IPS DF 19.7 (cell line): ENCODE data around the gene PLPP1.

ENCODE experiments used
- DNase-seq: peaks from one replicate; pipeline ENCODE4 v3.0.0-alpha.2; 2013; ENCODE audit warnings: low read depth, low spot score

PLPP1 gene

DNA sequence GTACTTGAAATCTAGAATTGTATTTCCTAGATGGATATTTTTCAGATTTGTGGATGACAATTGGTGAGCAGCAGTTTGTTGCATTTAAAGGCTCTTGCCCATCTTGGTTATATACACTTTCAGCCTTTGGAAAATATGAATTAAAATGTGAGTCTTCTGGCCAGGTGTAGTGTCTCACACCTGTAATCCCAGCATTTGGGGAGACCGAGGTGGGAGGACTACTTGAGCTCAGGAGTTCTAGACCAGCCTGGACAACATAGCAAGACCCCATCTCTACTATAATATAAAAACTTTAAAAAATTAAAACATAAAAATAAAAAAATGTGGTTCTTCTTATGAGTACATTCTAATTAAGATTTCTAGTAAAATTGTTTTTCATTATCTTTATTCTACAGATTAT lies 125.0 kb downstream of the PLPP1 start:
- no peak for DNase-seq

DNA sequence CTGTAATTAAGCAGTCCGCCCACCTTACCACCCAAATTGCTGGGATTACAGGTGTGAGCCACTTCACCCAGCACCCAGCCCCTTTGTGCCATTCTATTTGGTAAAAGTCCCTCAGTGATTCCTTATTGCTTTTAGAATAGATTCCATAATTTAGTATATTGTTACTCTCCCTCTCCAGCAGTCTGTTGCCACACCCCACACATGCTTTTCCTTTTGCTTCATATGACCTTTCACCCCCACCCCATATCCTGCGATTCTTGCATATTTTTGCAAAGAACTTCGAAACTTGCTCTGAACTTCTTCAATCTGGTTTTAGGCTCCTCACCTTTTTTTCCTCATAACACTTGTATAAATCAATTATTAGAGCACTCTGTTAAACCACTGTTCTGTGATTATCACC lies 126.8 kb downstream of the PLPP1 start:
- DNase-seq, result no peak

DNA sequence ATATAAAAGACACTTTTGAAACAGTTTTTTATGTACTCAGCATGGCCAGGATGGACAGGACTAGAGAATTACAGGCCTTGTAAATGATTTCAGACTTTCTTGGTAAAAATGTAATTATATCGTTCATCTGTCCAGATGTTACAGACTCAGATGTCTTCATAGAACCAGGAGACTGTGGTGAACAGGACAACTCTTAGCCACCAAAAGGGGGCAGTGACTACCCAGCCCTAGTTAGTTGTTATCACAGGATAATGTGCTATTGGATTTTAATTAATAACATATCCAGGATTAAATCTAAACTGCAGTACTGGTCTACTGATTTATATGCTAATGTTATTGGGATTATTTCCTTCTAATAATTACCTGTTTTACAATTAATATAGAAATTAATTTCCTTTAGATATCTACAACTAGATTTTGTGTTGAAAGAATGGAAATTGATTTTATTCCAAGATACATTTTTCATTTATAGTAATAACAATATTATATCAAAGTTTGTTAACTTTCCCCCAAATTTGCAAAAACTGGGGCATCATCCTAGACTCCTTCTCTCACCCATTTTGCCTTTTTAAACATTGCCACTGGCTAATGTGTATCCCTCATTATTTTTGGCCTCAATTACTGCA lies 127.6 kb downstream of the PLPP1 start:
- no peak for DNase-seq

DNA sequence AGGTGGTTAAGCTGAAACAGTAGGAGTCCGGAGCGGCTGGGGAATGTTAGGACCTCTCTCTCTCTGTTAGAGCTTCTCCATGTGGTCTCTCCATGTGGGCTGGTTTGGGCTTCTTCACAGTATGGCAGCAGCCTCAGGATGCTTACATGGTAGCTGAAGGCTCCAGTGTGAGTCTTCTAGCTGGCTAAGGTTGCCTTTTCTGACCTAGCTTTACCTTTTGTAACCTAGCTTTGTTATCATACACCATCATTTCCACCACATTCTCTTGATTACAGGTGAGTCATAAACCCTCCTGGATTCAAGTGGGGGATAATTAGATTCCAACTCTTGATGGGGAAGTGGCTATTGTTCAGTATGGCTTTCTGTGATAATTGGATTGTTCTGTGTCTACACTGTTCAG lies 128.5 kb downstream of the PLPP1 start:
- no peak for DNase-seq

DNA sequence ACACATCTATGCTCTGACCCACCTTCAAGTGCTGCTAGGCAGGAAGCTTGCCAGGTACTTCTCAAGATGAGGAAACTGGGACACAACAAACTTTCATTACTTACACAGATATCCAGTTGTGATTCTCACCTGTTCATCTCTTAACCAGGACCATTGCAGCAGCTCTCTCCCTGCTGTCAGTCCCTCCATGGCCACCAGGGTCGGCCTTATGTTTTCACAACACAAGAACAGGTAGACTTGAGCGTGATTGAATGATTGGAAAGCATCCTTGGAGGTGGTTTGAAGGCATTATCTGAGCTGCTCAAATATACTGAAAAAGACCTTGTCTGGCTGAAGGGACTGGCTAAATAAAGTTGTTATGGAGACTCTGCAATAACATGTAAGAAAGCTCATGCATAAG lies 132.6 kb downstream of the PLPP1 start:
- no peak for DNase-seq

DNA sequence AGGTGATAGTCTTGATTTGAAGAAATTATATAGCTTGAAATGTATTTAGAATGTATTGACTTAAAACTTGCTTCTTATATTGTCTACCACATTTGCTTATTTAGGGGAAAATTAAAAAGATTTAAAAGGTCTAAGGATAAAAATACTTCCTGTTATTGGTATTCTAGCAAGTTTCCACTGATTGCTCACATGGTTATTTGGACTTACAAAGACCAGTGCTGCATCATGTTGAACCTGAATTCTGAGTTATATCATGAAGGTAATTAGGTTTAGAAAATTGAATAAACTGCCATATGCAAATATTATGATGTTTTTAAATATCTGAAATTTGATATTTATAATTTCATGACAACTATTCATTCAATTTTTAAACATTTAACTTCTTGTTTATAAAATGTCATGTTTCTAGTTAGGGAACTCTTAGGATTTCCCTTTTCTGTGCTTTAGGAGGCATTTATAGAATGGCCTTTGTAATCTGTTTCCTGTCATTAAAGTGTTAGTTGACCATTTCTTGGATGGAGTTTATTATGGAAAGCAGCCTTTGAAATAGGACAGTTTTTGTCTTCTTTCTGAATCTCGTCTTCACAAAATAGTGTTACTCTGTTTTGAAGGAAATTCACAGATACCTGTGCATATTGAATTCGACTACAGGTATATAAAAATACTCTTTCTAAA lies 141.1 kb downstream of the PLPP1 start:
- no peak for DNase-seq

DNA sequence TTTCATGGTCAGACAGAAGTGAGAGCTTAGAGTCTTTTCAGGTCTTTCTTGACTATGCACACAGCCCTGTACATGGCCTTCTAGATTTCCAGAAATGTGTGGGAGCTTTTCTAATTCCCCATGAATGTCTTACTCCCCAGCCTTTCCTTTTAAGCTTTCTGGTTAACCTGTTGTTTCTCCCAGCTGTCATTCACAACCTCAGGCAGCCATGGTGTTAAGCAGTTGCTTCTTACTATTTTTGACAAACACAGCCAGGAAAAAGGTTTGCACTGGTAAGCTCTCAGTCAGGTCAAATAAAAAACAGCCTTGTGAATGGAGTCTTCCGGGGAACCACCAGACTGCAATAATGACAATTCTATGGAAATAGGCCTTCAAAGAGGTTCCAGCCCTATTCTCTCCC lies 142.1 kb downstream of the PLPP1 start:
- no peak for DNase-seq

DNA sequence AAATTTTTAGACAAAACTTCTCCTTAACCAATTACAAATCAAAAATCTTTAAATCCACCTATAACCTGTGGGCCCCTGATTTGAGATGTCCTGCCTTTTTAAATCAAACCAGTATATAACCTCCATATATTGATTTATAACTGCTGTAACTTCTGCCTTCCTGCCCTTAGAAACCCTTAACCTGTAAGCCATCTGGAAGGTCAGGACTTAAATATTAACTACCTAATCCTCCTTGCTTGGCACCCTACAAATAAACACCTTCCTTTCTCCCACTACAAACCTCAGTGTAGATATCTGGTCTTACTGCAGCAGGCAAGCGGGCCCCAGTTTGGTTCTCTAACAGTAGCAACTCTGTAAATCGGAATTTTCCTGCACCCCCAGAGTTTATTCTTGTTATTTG lies 143.1 kb downstream of the PLPP1 start:
- no peak for DNase-seq

DNA sequence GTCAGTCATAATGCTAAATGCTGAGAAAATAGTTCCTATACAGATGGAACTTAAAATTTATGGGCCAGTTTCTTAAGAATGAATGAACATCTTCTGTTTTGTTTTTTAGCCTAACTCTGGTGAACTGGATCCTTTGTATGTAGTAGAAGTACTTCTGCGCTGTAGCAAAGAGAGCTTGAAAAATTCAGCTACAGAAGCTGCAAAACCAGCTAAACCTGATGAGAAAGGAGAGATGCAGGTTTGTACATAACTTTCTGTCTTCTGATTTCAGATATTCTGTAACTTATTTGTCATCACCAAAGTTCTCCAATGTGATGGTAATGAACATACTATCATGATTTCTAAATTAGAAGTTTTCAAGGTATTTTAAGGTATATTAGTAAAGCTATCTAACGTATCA lies 146.9 kb downstream of the PLPP1 start:
- DNase-seq, result no peak

DNA sequence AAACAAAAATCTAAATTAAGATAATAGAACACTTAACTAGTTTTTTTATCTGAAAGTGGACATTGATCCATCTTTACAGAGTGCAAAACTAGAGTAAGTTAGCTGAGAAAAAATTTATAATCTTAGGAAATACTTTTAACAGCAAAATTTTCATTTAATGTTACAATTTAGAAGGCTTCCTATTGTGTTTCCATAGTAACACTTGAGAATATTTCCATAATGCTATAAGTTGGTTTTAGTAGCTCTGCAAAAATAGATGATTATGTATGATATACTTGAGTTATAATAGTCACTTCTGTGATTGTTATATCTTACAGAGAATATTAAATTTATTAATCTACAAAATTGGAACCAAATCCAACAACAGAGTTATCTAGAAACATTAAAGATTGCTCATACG lies 148.4 kb downstream of the PLPP1 start:
- no peak for DNase-seq

DNA sequence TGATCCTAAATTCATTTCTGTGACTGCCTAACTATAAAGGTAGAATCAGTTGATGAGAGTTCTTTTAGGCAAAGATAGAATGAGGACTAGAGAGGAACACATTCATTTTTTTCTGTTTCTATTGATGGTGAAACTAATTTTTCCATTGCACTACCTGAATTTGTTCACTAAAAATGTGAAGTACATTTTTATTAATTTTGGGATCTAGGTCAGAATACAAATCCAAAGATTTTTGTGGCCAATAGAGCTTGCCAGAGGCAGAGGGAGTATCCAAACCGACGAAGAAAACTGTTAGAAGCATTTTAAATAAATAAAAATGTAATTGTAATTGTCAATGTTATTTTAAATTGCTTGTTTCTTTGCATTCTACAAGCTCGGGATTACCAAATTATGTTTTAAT lies 148.9 kb downstream of the PLPP1 start:
- DNase-seq, result no peak

DNA sequence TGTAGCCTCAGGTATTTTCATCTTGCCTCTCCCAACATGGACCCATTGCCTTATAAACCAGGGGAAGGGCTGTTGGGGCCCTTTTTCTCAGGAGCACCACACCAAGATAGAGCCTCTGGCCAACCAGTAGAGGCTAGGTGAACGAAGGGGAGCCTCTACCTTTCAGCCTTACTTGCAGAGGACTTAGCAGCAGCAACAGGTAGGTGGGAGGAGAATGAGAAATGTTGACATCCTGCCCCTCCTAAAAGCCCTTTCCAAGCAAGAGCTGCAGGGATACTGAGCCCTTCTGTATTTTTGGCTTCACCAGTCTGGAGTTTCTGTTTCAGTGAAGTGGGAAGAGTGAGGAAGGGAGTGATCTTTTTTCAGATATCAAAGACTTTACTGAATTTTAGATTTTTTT lies 149.5 kb downstream of the PLPP1 start:
- no peak for DNase-seq

DNA sequence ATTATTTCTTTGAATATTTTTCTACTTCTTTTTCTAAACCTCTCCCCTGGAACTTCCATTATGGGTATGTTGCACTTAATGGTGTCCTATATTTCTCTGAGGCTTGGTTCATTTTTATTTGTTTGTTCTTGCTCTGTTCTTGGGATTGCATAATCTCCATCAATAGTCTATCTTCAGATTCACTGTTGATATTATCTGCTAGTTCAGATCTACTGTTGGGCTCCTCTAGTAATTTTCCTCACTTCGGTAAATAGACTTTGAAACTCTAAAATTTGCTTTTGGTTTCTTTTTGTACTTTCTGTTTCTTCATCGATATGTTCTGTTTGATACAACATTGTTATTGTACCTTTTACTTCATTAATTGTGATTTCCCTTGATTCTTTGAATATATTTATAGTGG lies 150.7 kb downstream of the PLPP1 start:
- no peak for DNase-seq

DNA sequence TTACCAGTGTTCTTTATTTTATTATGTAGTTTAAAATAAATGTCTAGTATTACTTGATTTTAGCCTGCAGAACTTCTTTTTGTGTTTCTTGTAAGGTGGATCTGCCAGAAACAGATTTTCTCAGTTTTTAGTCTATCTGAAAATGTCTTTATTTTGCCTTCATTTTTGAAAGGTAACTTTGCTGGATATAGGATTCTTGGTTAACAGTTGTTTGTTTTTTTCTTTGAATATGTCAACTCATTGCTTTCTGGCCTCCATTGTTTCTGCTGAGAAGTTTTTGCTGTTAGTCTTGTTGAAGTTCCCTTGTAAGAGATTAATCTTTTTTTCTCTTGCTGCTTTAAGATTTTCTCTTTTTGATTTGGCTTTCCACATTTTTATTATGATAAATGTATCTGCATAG lies 151.5 kb downstream of the PLPP1 start:
- no peak for DNase-seq

DNA sequence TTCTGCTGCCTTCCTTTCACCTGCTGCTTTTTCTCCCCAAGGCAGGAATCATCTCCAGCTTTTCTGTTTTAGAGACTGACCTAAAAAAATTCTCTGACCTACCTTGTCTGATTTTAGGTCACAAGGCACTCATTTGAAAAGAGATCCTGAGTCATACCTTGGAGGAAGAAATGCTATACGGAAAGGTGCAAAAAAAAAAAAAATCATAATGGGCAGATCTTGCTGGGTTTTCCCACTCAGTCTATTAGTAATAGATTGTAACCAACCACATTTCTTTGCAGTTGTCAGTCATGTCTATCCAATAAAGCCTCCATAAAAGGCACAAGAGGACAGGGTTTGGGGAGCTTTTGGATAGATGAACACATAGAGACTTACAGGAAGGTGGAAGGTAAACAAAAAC lies 157.0 kb downstream of the PLPP1 start:
- no peak for DNase-seq
